NCI-H2196 treated with DMSO at 0.1 percent for 48 hours (cell line): ENCODE measurements around the gene FAM72B.
"Not testable (repeated sequence)": the region's sequence is repeated elsewhere in the genome, so short reads cannot be mapped to it uniquely, and the experiment has no call there.

Source experiments
- DNase-seq: peaks from one replicate; lab custom pipeline; 2025; ENCODE audit not compliant: unreplicated experiment; lab: John Stamatoyannopoulos, UW

The FAM72B gene

GRCh38 chr1:121200985-121201981 lies 17.1 kb upstream of the FAM72B start:
- DNase-seq, result not testable (repeated sequence)

GRCh38 chr1:121200232-121200631 lies 16.1 kb upstream of the FAM72B start:
- not testable (repeated sequence) for DNase-seq

- DNase-seq, result not testable (repeated sequence)
Observed at GRCh38 chr1:121199763-121200162, 15.6 kb upstream of the FAM72B start.

GRCh38 chr1:121197095-121197882 lies 13.1 kb upstream of the FAM72B start:
- not testable (repeated sequence) for DNase-seq

- not testable (repeated sequence) for DNase-seq
Observed at GRCh38 chr1:121192512-121192911, 8.4 kb upstream of the FAM72B start.

GRCh38 chr1:121187914-121188313 lies 3.8 kb upstream of the FAM72B start:
- DNase-seq, result not testable (repeated sequence)

DNA sequence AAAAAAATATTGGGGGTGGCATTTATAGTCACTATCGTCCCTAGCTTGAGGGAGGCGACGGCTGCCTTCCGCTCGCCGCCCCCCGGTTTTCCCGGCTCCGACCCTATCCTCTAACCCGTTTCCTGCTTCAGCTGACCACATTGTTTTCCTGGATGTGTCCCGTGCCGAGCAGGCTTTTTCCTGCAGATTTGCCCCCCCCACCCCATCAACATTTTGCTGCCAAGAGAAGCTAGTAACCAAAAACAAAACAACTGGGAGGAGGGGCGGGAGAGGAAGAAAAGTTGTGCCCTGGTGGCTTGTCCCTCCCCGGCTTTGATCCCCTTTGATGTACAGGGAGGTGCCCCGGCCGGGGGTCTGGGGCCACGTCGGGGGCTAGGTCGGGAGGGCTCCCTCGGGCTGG lies 2.1 kb upstream of the FAM72B start:
- DNase-seq, result not testable (repeated sequence)

GRCh38 chr1:121185140-121185708 lies 1.1 kb upstream of the FAM72B start:
- not testable (repeated sequence) for DNase-seq

- not testable (repeated sequence) for DNase-seq
Observed at GRCh38 chr1:121183867-121184266, 273 bp downstream of the FAM72B start.

GRCh38 chr1:121178197-121178596 lies 5.9 kb downstream of the FAM72B start:
- DNase-seq, result not testable (repeated sequence)

DNA sequence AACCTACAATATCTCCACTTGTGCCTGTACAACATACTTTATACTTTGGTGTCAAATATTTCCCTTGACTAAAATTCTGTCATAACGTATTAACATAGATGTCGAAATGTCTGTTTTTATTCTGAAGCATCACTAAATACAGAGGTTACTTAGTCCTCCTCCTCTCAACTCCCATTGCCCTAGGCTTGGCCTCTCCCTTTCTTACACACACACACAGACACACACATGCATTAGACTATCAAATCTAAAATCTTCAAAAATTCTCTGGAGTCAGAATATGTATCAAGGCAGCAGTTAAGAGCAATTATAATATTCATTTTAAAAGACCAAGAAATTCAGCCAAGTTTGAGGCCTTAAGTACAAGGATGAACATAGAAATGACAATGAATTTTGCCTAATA lies 7.5 kb downstream of the FAM72B start:
- not testable (repeated sequence) for DNase-seq

GRCh38 chr1:121168152-121168668 lies 15.9 kb downstream of the FAM72B start:
- DNase-seq, result not testable (repeated sequence)

DNA sequence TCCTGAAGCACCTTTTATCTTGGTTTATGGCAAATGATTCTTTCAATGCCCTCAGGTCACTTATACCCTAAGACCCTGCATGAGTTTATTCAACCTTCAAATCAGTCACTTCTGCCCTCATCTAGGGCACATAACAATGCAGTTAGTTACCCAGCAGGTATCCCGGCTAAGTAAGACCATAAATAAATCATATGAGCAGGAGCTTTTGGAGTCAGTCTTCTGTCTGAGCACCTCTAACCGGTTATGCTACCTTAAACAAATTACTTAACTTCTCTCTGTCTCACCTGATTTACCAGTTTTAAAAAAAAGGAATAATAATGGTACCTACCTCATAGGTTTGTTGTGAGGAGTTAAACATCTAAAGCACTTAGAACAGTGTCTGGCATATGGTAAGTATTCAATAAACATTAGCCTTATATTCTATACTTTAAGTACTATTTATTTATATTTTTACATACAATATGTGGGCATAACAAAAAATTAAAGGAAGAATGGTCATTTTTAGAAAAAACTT lies 16.9 kb downstream of the FAM72B start:
- not testable (repeated sequence) for DNase-seq

- not testable (repeated sequence) for DNase-seq
Observed at GRCh38 chr1:121165296-121165695, 18.8 kb downstream of the FAM72B start.

GRCh38 chr1:121163850-121164757 lies 20.0 kb downstream of the FAM72B start:
- DNase-seq, result not testable (repeated sequence)

- DNase-seq, result not testable (repeated sequence)
Observed at GRCh38 chr1:121161199-121161901, 22.8 kb downstream of the FAM72B start.

GRCh38 chr1:121160118-121160517 lies 24.0 kb downstream of the FAM72B start:
- DNase-seq, result not testable (repeated sequence)

DNA sequence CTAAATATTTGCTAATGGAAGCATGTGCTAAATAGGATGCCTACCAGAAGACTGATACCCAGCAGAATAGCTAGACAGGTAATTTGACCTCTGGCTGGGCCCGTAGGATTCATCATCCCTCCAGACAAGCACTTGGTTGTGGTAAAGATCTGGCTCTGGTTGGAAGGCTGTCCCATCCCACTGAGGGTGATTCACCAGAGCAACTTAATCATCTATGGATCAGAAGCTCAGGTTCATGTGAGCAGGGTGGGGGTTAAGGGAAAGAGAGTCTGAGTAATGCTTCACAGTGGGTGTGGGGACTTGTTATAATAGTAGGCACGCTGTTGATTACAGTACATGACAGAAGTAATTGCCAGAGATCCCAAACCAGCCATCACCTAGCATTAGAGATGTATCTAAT lies 26.5 kb downstream of the FAM72B start:
- DNase-seq, result not testable (repeated sequence)
